GM18861 (cell line): ENCODE data around the gene POLE.

Experiments
- ATAC-seq: cut with Tn5 transposase; IDR thresholded peaks from one replicate; pipeline ENCODE4 v1.9.1; 2021; ENCODE audit not compliant: unreplicated experiment

Gene POLE

GRCh38 chr12:132582582-132583410 lies 104.3 kb downstream of the POLE start:
- no peak for ATAC-seq

GRCh38 chr12:132582058-132582420 lies 105.1 kb downstream of the POLE start:
- ATAC-seq, result no peak

- ATAC-seq, result no peak
These were observed 105.6 kb downstream of the POLE start for GRCh38 chr12:132581348-132582057.

- no peak for ATAC-seq
These were observed 106.3 kb downstream of the POLE start for GRCh38 chr12:132580701-132581292.

GRCh38 chr12:132579744-132580143 lies 107.4 kb downstream of the POLE start:
- ATAC-seq, result no peak

GRCh38 chr12:132578826-132579225 lies 108.3 kb downstream of the POLE start:
- ATAC-seq, result no peak

- ATAC-seq, result no peak
These were observed 109.0 kb downstream of the POLE start for GRCh38 chr12:132578118-132578517.

GRCh38 chr12:132577191-132577920 lies 109.8 kb downstream of the POLE start:
- ATAC-seq, result no peak

- ATAC-seq, result no peak
These were observed 110.4 kb downstream of the POLE start for GRCh38 chr12:132576701-132577100.

- no peak for ATAC-seq
These were observed 111.5 kb downstream of the POLE start for GRCh38 chr12:132575661-132576060.

- ATAC-seq, result no peak
These were observed 112.7 kb downstream of the POLE start for GRCh38 chr12:132574271-132574996.
